ENCODE data around the gene RBM18. TPM values are rescaled to one million over a fixed set of nuclear protein-coding genes. Genes with fewer than 3 reads are reported as not detected.

Gene RBM18
- total and polyA plus RNA-seq, 2 donors (not counting 1 experiment from before 2014, with no cell fraction given): 9.7 to 12.4 TPM

DNA sequence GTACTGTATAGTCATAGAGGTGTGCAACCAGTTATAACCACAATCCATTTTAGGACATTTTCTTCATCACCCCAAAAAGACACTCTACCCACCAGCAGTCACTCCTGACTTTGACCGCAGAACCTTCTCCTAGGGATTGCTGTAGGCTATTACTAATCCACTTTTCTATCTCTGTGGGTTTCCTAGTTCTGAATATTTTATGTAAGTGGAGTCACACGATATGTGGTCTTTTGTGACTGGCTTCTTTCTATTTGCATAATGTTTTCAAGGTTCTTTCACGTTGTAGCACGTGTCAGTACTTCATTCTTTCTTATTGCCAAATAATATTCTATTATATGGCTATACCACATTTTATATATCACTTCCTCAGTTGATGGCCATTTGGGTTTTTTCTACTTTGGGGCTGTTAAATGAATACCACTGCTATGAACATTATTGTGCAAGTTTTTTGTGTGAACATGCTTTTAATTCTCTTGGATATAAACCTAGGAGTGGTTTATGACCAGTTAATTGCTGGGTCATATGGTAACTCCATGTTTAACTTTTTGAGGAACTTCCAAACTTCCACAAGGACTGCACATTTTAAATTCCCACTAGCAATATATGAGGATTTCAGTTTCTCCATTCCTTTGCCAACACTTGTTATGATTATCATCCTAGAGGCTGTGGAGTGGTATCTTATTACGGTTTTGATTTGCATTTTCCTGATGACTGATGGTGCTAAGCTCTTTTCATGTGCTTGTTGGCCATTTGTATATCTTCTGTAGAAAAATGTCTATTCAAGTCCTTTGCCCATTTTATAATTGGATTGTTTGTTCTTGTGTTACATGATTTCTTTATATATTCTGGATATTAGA is 37.8 kb upstream of the RBM18 start:
- no peak overlapping the region for H3K4me3 Mint-ChIP-seq
- Histone ChIP-seq H2AFZ (ENCODE audit: insufficient read depth, low read depth, low read length, poor library complexity, severe bottlenecking) (no peak overlapping the region), H3K27me3 (replicated peaks in 1 of 4; ENCODE audit: control extremely low read depth in 1 of 4, control insufficient read depth in 3 of 4, insufficient read depth in 4 of 4, low read length in 3 of 4) (no peaks in the 10 kb centered on the region), H3K4me2 (replicated peaks; ENCODE audit: low read depth, low read length, poor library complexity, severe bottlenecking) (no peak overlapping the region), H3K9me3 (ENCODE audit: control extremely low read depth in 1 of 3, control insufficient read depth in 2 of 3, insufficient read depth in 1 of 3, low read length in 2 of 3) (no peaks in the 10 kb centered on the region), H3K36me3 (replicated peaks in 1 of 2; ENCODE audit: control extremely low read depth in 1 of 2, control insufficient read depth in 1 of 2, extremely low read depth in 1 of 2, insufficient read depth in 2 of 2, low read length in 1 of 2) (peaks cover 16 to 58% of the 10 kb centered on the region in 2 experiments), H3K4me1 (ENCODE audit: control insufficient read depth in 2 of 2, insufficient read depth in 2 of 2, low read length in 2 of 2) (no peaks in the 10 kb centered on the region), H3K4me3 (ENCODE audit: control extremely low read depth in 1 of 5, extremely low read depth in 1 of 5, insufficient read depth in 1 of 5, low read depth in 2 of 5, low read length in 4 of 5) (no peak overlapping the region), H3K79me2 (ENCODE audit: control insufficient read depth, insufficient read depth, low read length) (peaks cover 17% of the 10 kb centered on the region), H3K27ac (ENCODE audit: low read length in 2 of 2) (no peak overlapping the region), H4K20me1 (ENCODE audit: control insufficient read depth, insufficient read depth, low read length, poor library complexity, severe bottlenecking) (peaks cover 6% of the 10 kb centered on the region), H3K9ac (ENCODE audit: low read length) (no peak overlapping the region)
- no peak for TF ChIP-seq EZH2 (IDR thresholded peaks at IDR 0.05; ENCODE audit: borderline replicate concordance, insufficient read depth, low read depth, low read length, poor library complexity, severe bottlenecking)
- H3K4me1 Mint-ChIP-seq: no peaks in the 10 kb centered on the region
- H3K27me3 Mint-ChIP-seq: no peaks in the 10 kb centered on the region
- POLR2A ChIA-PET: no interaction called here
- H3K9me3 Mint-ChIP-seq (ENCODE audit: insufficient read depth): no peaks in the 10 kb centered on the region
- CTCF ChIA-PET: interaction anchor here (0.7 kb wide), 1 partner anchor 131 kb away, joined by 3 read pairs; no protein-coding TSS in a partner anchor
- DNase-seq (no peak), ATAC-seq (ENCODE audit: low read depth) (no peak)
- WGBS (ENCODE audit: insufficient coverage): no CpG with 5 or more reads among the region's 5 CpGs
- no peak overlapping the region for H3K27ac Mint-ChIP-seq
- intact Hi-C loops (cut with micrococcal nuclease): no loop called here

DNA sequence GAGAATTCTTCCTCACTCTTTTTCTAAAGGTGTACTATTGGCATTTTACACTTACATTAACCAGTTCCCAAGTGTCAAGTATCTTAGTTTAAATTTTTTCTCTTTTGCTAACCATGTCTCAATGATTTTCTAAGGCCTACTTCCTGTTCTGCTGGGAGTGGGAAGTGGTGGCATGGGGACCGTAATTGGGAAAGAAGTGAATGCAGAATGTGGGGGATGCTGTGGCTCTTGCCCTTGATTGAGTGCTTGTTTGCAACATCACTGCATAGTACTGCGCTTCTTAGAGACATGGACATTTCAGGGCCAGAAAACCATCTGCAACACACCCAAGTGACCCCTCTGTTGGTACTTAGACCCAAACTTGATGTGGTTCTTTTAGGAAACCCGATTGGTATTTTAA is 32.9 kb upstream of the RBM18 start:
- intact Hi-C loops (cut with micrococcal nuclease): no loop called here
- ChIA-PET POLR2A (no interaction called here), CTCF (no interaction called here)
- no peak for TF ChIP-seq EZH2 (IDR thresholded peaks at IDR 0.05; ENCODE audit: borderline replicate concordance, insufficient read depth, low read depth, low read length, poor library complexity, severe bottlenecking)
- TF ChIP-seq, protein P1, sequence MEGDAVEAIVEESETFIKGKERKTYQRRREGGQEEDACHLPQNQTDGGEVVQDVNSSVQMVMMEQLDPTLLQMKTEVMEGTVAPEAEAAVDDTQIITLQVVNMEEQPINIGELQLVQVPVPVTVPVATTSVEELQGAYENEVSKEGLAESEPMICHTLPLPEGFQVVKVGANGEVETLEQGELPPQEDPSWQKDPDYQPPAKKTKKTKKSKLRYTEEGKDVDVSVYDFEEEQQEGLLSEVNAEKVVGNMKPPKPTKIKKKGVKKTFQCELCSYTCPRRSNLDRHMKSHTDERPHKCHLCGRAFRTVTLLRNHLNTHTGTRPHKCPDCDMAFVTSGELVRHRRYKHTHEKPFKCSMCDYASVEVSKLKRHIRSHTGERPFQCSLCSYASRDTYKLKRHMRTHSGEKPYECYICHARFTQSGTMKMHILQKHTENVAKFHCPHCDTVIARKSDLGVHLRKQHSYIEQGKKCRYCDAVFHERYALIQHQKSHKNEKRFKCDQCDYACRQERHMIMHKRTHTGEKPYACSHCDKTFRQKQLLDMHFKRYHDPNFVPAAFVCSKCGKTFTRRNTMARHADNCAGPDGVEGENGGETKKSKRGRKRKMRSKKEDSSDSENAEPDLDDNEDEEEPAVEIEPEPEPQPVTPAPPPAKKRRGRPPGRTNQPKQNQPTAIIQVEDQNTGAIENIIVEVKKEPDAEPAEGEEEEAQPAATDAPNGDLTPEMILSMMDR (IDR thresholded peaks at IDR 0.05): no peak
- Histone ChIP-seq H3K27ac (ENCODE audit: low read length in 2 of 2) (no peak overlapping the region), H3K4me1 (ENCODE audit: control insufficient read depth in 2 of 2, insufficient read depth in 2 of 2, low read length in 2 of 2) (no peaks in the 10 kb centered on the region), H3K4me2 (replicated peaks; ENCODE audit: low read depth, low read length, poor library complexity, severe bottlenecking) (no peak overlapping the region), H4K20me1 (ENCODE audit: control insufficient read depth, insufficient read depth, low read length, poor library complexity, severe bottlenecking) (peaks cover 6% of the 10 kb centered on the region), H3K36me3 (replicated peaks in 1 of 2; ENCODE audit: control extremely low read depth in 1 of 2, control insufficient read depth in 1 of 2, extremely low read depth in 1 of 2, insufficient read depth in 2 of 2, low read length in 1 of 2) (peaks cover 5 to 50% of the 10 kb centered on the region in 2 experiments), H3K27me3 (replicated peaks in 1 of 4; ENCODE audit: control extremely low read depth in 1 of 4, control insufficient read depth in 3 of 4, insufficient read depth in 4 of 4, low read length in 3 of 4) (no peaks in the 10 kb centered on the region), H3K9ac (ENCODE audit: low read length) (no peak overlapping the region), H3K4me3 (ENCODE audit: control extremely low read depth in 1 of 5, extremely low read depth in 1 of 5, insufficient read depth in 1 of 5, low read depth in 2 of 5, low read length in 4 of 5) (no peak overlapping the region), H2AFZ (ENCODE audit: insufficient read depth, low read depth, low read length, poor library complexity, severe bottlenecking) (no peak overlapping the region), H3K79me2 (ENCODE audit: control insufficient read depth, insufficient read depth, low read length) (peaks cover 21% of the 10 kb centered on the region), H3K9me3 (ENCODE audit: control extremely low read depth in 1 of 3, control insufficient read depth in 2 of 3, insufficient read depth in 1 of 3, low read length in 2 of 3) (no peaks in the 10 kb centered on the region)
- ATAC-seq (ENCODE audit: low read depth) (no peak), DNase-seq (no peak)
- 100% methylated on average over 2 of the region's 3 CpGs for WGBS (ENCODE audit: insufficient coverage)
- H3K27ac Mint-ChIP-seq: no peak overlapping the region
- no peaks in the 10 kb centered on the region for H3K27me3 Mint-ChIP-seq
- no peak overlapping the region for H3K4me3 Mint-ChIP-seq
- no peaks in the 10 kb centered on the region for H3K9me3 Mint-ChIP-seq (ENCODE audit: insufficient read depth)
- no peaks in the 10 kb centered on the region for H3K4me1 Mint-ChIP-seq
